Trophoblast cell (in vitro differentiated cells and primary cell): ENCODE measurements around the gene USP6.
"Not testable (repeated sequence)": the region's sequence is repeated elsewhere in the genome, so short reads cannot be mapped to it uniquely, and the experiment has no call there.

Source experiments
- DNase-seq, 2 donors: peaks; one replicate each; pipeline ENCODE4 v3.0.0-alpha.2; 2016
- H2AFZ ChIP-seq: 2 replicates; pipeline ENCODE4 v1.6.1; 2013; ENCODE audit warnings: low read length, moderate library complexity, mild to moderate bottlenecking; ENCODE audit not compliant: insufficient read depth, poor library complexity
- H2AK5ac ChIP-seq: 2 replicates; pipeline ENCODE4 v1.6.1; 2013; ENCODE audit warnings: mild to moderate bottlenecking, low read length
- H2BK120ac ChIP-seq: 2 replicates; pipeline ENCODE4 v1.6.1; 2013; ENCODE audit warnings: low read length, mild to moderate bottlenecking, moderate library complexity; ENCODE audit not compliant: insufficient read depth, poor library complexity
- H2BK12ac ChIP-seq: 2 replicates; pipeline ENCODE4 v1.6.1; 2013; ENCODE audit warnings: mild to moderate bottlenecking, low read length, moderate library complexity
- H2BK5ac ChIP-seq: 2 replicates; pipeline ENCODE4 v1.6.1; 2013; ENCODE audit warnings: low read length, low read depth, moderate library complexity, mild to moderate bottlenecking; ENCODE audit not compliant: poor library complexity
- H3K14ac ChIP-seq: 2 replicates; pipeline ENCODE4 v1.6.1; 2013; ENCODE audit warnings: mild to moderate bottlenecking, low read length
- H3K18ac ChIP-seq: 2 replicates; pipeline ENCODE4 v1.6.1; 2013; ENCODE audit warnings: mild to moderate bottlenecking, low read length
- H3K23ac ChIP-seq: 2 replicates; pipeline ENCODE4 v1.6.1; 2013; ENCODE audit warnings: low read length
- H3K27ac ChIP-seq: 2 replicates; pipeline ENCODE4 v1.5.1; 2013; ENCODE audit warnings: low read depth, mild to moderate bottlenecking, inconsistent platforms, low read length, moderate library complexity
- H3K27me3 ChIP-seq: 2 replicates; pipeline ENCODE4 v1.6.1; 2013; ENCODE audit warnings: inconsistent platforms, mild to moderate bottlenecking, low read length, moderate library complexity; ENCODE audit not compliant: insufficient read depth
- H3K36me3 ChIP-seq, 2 experiments: 1 replicate in 1 of 2; 2 replicates in 1 of 2; pipeline ENCODE4 v1.6.1; 2013; ENCODE audit warnings: low read length in 2 of 2, mild to moderate bottlenecking in 2 of 2, moderate library complexity in 1 of 2; ENCODE audit not compliant: insufficient read depth in 2 of 2, control insufficient read depth in 1 of 2
- H3K4ac ChIP-seq: 2 replicates; pipeline ENCODE4 v1.6.1; 2013; ENCODE audit warnings: low read depth, mild to moderate bottlenecking, low read length, moderate library complexity
- H3K4me1 ChIP-seq, 2 experiments: 1 replicate in 1 of 2; 2 replicates in 1 of 2; pipeline ENCODE4 v1.6.1; 2013; ENCODE audit warnings: low read length in 2 of 2, mild to moderate bottlenecking in 2 of 2, moderate library complexity in 1 of 2; ENCODE audit not compliant: insufficient read depth in 2 of 2, control insufficient read depth in 1 of 2
- H3K4me2 ChIP-seq: 2 replicates; pipeline ENCODE4 v1.6.1; 2013; ENCODE audit warnings: inconsistent platforms, mild to moderate bottlenecking, low read length, moderate library complexity
- H3K4me3 ChIP-seq: 2 replicates; pipeline ENCODE4 v1.5.1; 2013; ENCODE audit warnings: mild to moderate bottlenecking, low read depth, low read length, inconsistent platforms
- H3K79me1 ChIP-seq: one replicate; pipeline ENCODE4 v1.6.1; 2013; ENCODE audit warnings: low read length
- H3K79me2 ChIP-seq: 2 replicates; pipeline ENCODE4 v1.6.1; 2013; ENCODE audit warnings: low read length, mild to moderate bottlenecking; ENCODE audit not compliant: control insufficient read depth, insufficient read depth, poor library complexity
- H3K9ac ChIP-seq: 2 replicates; pipeline ENCODE4 v1.6.1; 2013; ENCODE audit warnings: mild to moderate bottlenecking, low read length
- H3K9me3 ChIP-seq: 2 replicates; pipeline ENCODE4 v1.6.1; 2013; ENCODE audit warnings: low read depth, mild to moderate bottlenecking, control low read depth, inconsistent platforms, low read length; ENCODE audit not compliant: insufficient read depth
- H4K12ac ChIP-seq: 2 replicates; pipeline ENCODE4 v1.6.1; 2013; ENCODE audit warnings: low read depth, mild to moderate bottlenecking, low read length, moderate library complexity
- H4K8ac ChIP-seq: 2 replicates; pipeline ENCODE4 v1.6.1; 2013; ENCODE audit warnings: low read depth, mild to moderate bottlenecking, low read length, moderate library complexity
- H4K91ac ChIP-seq: one replicate; pipeline ENCODE4 v1.6.1; 2013; ENCODE audit warnings: low read depth, mild to moderate bottlenecking, low read length, moderate library complexity
- WGBS: extraction: QIAGEN DNeasy Blood & Tissue Kit; methylation state at CpG from one replicate; pipeline ENCODE4 v1.1.7; 2013; ENCODE audit warnings: missing lambda C conversion rate; ENCODE audit not compliant: insufficient read length, insufficient coverage; ENCODE audit errors: extremely low coverage; 5-methylcytosine and 5-hydroxymethylcytosine counted together

Gene USP6

GRCh38 chr17:5164436-5164835 lies 48.6 kb downstream of the USP6 start:
- H4K12ac ChIP-seq: no peak overlapping the region
- no peaks in the 10 kb centered on the region for H3K36me3 ChIP-seq
- no peak overlapping the region for H3K4ac ChIP-seq
- no peak overlapping the region for H2BK5ac ChIP-seq
- no peaks in the 10 kb centered on the region for H3K79me2 ChIP-seq
- no peak for DNase-seq
- WGBS: no CpG with 5 or more reads among the region's 6 CpGs
- H3K4me1 ChIP-seq: no peaks in the 10 kb centered on the region
- H3K9ac ChIP-seq: no peak overlapping the region
- H3K27me3 ChIP-seq: no peaks in the 10 kb centered on the region
- H3K18ac ChIP-seq: no peak overlapping the region
- no peak overlapping the region for H2BK120ac ChIP-seq
- no peak overlapping the region for H3K4me2 ChIP-seq
- H3K14ac ChIP-seq: no peak overlapping the region
- no peak overlapping the region for H3K4me3 ChIP-seq
- H3K79me1 ChIP-seq: no peaks in the 10 kb centered on the region
- H2AFZ ChIP-seq: no peak overlapping the region
- H3K27ac ChIP-seq: no peak overlapping the region
- no peak overlapping the region for H2AK5ac ChIP-seq
- H4K8ac ChIP-seq: no peak overlapping the region
- H3K23ac ChIP-seq: no peak overlapping the region
- H3K9me3 ChIP-seq: no peaks in the 10 kb centered on the region
- no peak overlapping the region for H4K91ac ChIP-seq
- no peak overlapping the region for H2BK12ac ChIP-seq

DNA sequence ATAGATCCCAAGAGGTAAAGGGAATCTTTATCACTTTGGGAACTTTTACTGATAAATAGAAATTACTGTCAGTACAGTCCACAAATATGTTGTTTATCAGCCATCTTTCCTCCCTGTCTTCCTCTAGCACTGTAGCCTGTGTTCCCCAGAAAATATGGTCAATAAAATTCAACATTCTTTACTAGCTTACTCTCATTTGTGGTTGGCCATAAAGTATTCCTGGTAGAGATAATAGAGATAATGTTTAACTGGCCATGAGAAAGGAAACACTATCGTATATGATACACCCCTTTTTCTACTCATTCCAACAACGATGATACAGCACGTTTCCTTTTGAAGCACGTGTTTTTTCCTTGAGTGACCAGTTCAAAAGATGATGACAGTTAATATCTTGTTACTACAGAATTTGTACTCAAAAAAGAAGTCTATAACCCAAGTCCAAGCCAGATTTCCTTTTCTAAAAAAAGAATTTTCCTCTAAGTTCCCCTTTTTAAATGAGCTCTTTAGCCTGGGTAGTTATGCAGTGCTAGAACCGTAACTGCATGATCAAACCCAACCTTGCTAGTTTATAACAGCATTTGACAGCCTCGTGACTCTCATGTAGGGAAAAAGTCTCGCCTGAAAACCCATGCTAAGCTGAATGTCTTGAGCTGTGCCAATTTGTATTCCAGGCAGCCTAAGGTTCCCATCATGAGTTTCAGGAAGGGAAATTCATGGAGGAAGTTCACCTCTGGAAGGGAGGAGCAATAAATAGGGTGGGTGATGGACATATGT lies 50.1 kb downstream of the USP6 start:
- H3K4me3 ChIP-seq: not testable (repeated sequence)

DNA sequence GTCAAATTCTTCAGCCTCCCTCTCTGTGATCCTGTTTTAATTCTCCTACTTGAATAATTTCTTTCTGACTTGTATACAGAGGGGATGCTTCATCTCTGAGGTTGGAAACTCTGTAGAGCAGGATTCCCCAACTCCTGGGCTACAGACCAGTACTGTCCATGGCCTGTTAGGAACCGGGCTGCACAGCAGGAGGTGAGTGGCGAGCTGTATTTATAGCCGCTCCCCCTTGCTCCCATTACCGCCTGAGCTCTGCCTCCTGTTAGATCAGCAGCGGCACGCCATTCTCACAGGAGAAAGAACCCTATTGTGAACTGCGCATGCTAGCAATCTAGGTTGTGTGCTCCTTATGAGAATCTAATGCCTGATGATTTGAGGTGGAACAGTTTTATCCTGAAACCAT lies 59.2 kb downstream of the USP6 start:
- H3K9me3 ChIP-seq, H3K23ac ChIP-seq, H3K79me1 ChIP-seq, DNase-seq, H2BK12ac ChIP-seq, H3K4me1 ChIP-seq, H3K9ac ChIP-seq, H3K27me3 ChIP-seq, H4K8ac ChIP-seq, H2AFZ ChIP-seq, H2BK120ac ChIP-seq, H3K4me3 ChIP-seq, H2BK5ac ChIP-seq, H3K79me2 ChIP-seq, H3K18ac ChIP-seq, H4K12ac ChIP-seq, H4K91ac ChIP-seq, H3K4ac ChIP-seq, H2AK5ac ChIP-seq, H3K14ac ChIP-seq, H3K4me2 ChIP-seq, H3K27ac ChIP-seq: not testable (repeated sequence)
- WGBS: no CpG with 5 or more reads among the region's 7 CpGs
- peaks cover 11 to 16% of the 10 kb centered on the region in 2 experiments for H3K36me3 ChIP-seq

More for the DNA sequence above, 50.1 kb downstream of the USP6 start:
- not testable (repeated sequence) for H3K79me1 ChIP-seq, H3K9me3 ChIP-seq, H3K23ac ChIP-seq, H3K79me2 ChIP-seq, H3K4ac ChIP-seq, H3K14ac ChIP-seq, H2AK5ac ChIP-seq, H3K36me3 ChIP-seq, H4K12ac ChIP-seq, H3K18ac ChIP-seq, H2AFZ ChIP-seq, H2BK12ac ChIP-seq, H4K91ac ChIP-seq, H3K27me3 ChIP-seq, H4K8ac ChIP-seq, H3K4me2 ChIP-seq, H2BK5ac ChIP-seq, H3K9ac ChIP-seq, H3K27ac ChIP-seq, H2BK120ac ChIP-seq, H3K4me1 ChIP-seq
- no CpG with 5 or more reads among the region's 7 CpGs for WGBS
- DNase-seq: peak in 1 of 2 donors; percentile 1

- H3K27me3 ChIP-seq: no peaks in the 10 kb centered on the region
- H4K91ac ChIP-seq: no peak overlapping the region
- no peak overlapping the region for H2AK5ac ChIP-seq
- peaks cover 17 to 22% of the 10 kb centered on the region in 2 experiments for H3K36me3 ChIP-seq
- WGBS: no CpG with 5 or more reads among the region's 12 CpGs
- H3K4me1 ChIP-seq: no peaks in the 10 kb centered on the region
- H3K4me2 ChIP-seq: no peak overlapping the region
- H3K79me1 ChIP-seq: no peaks in the 10 kb centered on the region
- no peak for DNase-seq
- H2AFZ ChIP-seq: no peak overlapping the region
- no peak overlapping the region for H3K23ac ChIP-seq
- peak overlapping the region; percentile 18 for H3K4me3 ChIP-seq
- H4K8ac ChIP-seq: no peak overlapping the region
- no peak overlapping the region for H3K18ac ChIP-seq
- H3K9ac ChIP-seq: no peak overlapping the region
- H3K79me2 ChIP-seq: no peaks in the 10 kb centered on the region
- no peak overlapping the region for H2BK5ac ChIP-seq
- H3K27ac ChIP-seq: no peak overlapping the region
- no peak overlapping the region for H3K14ac ChIP-seq
- H3K4ac ChIP-seq: no peak overlapping the region
- H4K12ac ChIP-seq: no peak overlapping the region
- H2BK12ac ChIP-seq: no peak overlapping the region
- no peak overlapping the region for H2BK120ac ChIP-seq
- peaks cover 21% of the 10 kb centered on the region for H3K9me3 ChIP-seq
These were observed 63.2 kb downstream of the USP6 start for GRCh38 chr17:5179003-5179402.
